WTC11 (cell line): ENCODE data around the gene MTX2.
A peak's percentile ranks its signal among the peaks of the same experiment; 100 is the strongest.

Source experiments
- ATF2 ChIP-seq: sonication (generic); formaldehyde crosslinking; IDR thresholded peaks from 2 replicates; pipeline ENCODE4 v1.8.1; 2022; ENCODE audit warnings: low read depth, missing genetic modification reagents, borderline replicate concordance
- CREM ChIP-seq: sonication (generic); formaldehyde crosslinking; IDR thresholded peaks from 2 replicates; pipeline ENCODE4 v1.8.1; 2022; ENCODE audit warnings: mild to moderate bottlenecking, missing genetic modification reagents, moderate library complexity
- E2F4 ChIP-seq: sonication (generic); formaldehyde crosslinking; IDR thresholded peaks from 2 replicates; pipeline ENCODE4 v1.8.1; 2022; ENCODE audit warnings: low read depth, mild to moderate bottlenecking, moderate library complexity, missing genetic modification reagents, borderline replicate concordance
- ELF4 ChIP-seq: sonication (generic); formaldehyde crosslinking; IDR thresholded peaks from 2 replicates; pipeline ENCODE4 v1.8.1; 2022; ENCODE audit warnings: low read depth, mild to moderate bottlenecking, moderate library complexity, missing genetic modification reagents
- MYBL2 ChIP-seq: sonication (generic); formaldehyde crosslinking; IDR thresholded peaks from 2 replicates; pipeline ENCODE4 v1.8.1; 2023; ENCODE audit warnings: mild to moderate bottlenecking, moderate library complexity, missing genetic modification reagents
- NFYB ChIP-seq: sonication (generic); formaldehyde crosslinking; conservative IDR thresholded peaks from 2 replicates; pipeline ENCODE4 v1.8.0; 2022; ENCODE audit warnings: low read depth, missing genetic modification reagents
- NR2C2 ChIP-seq: sonication (generic); formaldehyde crosslinking; IDR thresholded peaks from 2 replicates; pipeline ENCODE4 v1.8.0; 2022; ENCODE audit warnings: mild to moderate bottlenecking, missing genetic modification reagents
- NR3C1 ChIP-seq: sonication (generic); formaldehyde crosslinking; conservative IDR thresholded peaks from 2 replicates; pipeline ENCODE4 v1.8.1; 2023; ENCODE audit warnings: low read depth, mild to moderate bottlenecking, missing genetic modification reagents
- USF2 ChIP-seq: sonication (generic); formaldehyde crosslinking; IDR thresholded peaks from 2 replicates; pipeline ENCODE4 v1.8.1; 2023; ENCODE audit warnings: mild to moderate bottlenecking, missing genetic modification reagents, moderate library complexity
- ZNF232 ChIP-seq: sonication (generic); formaldehyde crosslinking; IDR thresholded peaks from 2 replicates; pipeline ENCODE4 v1.8.0; 2022; ENCODE audit warnings: mild to moderate bottlenecking, missing genetic modification reagents
- ZNF416 ChIP-seq: fragments of 250-450 bp; sonication (Bioruptor Pico); IDR thresholded peaks from 2 replicates; pipeline ENCODE4 v1.9.0; 2021; ENCODE audit warnings: mild to moderate bottlenecking, inconsistent platforms
- ZNF512 ChIP-seq: sonication (generic); formaldehyde crosslinking; IDR thresholded peaks from 2 replicates; pipeline ENCODE4 v1.8.1; 2022; ENCODE audit warnings: missing genetic modification reagents, borderline replicate concordance
- TF ChIP-seq, protein P1 (sequence below): fragments of 200-600 bp; IDR thresholded peaks from 2 replicates; pipeline ENCODE4 v1.8.0; 2022; ENCODE audit warnings: antibody characterized with exemption
- TF ChIP-seq, protein P2 (sequence below): sonication (generic); formaldehyde crosslinking; IDR thresholded peaks from 2 replicates; pipeline ENCODE4 v1.8.0; 2022; ENCODE audit warnings: mild to moderate bottlenecking, missing genetic modification reagents

- TF ChIP-seq ELF4 (no peak), ZNF232 (CRISPR knock-in tag) (no peak), NFYB (CRISPR knock-in tag) (no peak), CREM (peak; percentile 89), E2F4 (CRISPR knock-in tag) (peak; percentile 24; the same call in 1 of the 2 replicates), ZNF512 (no peak), ZNF416 (no peak), MYBL2 (CRISPR knock-in tag) (0 out of 2 replicates have a peak, but pooled peaks have one; percentile 39), USF2 (CRISPR knock-in tag) (no peak), NR2C2 (CRISPR knock-in tag) (no peak), NR3C1 (no peak), ATF2 (no peak)
- TF ChIP-seq, protein P1, sequence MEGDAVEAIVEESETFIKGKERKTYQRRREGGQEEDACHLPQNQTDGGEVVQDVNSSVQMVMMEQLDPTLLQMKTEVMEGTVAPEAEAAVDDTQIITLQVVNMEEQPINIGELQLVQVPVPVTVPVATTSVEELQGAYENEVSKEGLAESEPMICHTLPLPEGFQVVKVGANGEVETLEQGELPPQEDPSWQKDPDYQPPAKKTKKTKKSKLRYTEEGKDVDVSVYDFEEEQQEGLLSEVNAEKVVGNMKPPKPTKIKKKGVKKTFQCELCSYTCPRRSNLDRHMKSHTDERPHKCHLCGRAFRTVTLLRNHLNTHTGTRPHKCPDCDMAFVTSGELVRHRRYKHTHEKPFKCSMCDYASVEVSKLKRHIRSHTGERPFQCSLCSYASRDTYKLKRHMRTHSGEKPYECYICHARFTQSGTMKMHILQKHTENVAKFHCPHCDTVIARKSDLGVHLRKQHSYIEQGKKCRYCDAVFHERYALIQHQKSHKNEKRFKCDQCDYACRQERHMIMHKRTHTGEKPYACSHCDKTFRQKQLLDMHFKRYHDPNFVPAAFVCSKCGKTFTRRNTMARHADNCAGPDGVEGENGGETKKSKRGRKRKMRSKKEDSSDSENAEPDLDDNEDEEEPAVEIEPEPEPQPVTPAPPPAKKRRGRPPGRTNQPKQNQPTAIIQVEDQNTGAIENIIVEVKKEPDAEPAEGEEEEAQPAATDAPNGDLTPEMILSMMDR, result no peak
- TF ChIP-seq, protein P2, sequence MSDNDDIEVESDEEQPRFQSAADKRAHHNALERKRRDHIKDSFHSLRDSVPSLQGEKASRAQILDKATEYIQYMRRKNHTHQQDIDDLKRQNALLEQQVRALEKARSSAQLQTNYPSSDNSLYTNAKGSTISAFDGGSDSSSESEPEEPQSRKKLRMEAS (CRISPR knock-in tag), result peak; percentile 70; the same call in 1 of the 2 replicates
Measured at GRCh38 chr2:176269319-176270099, at the start of gene MTX2.
